ENCODE data around the gene LRRC71. TPM values are rescaled to one million over a fixed set of nuclear protein-coding genes. Genes with fewer than 3 reads are reported as not detected.

Gene LRRC71
- total and polyA plus RNA-seq, 5 donors from 2014 or later: not detected

GRCh38 chr1:156948708-156949107 is 28.3 kb downstream of the LRRC71 start:
- H3K36me3 ChIP-seq (ENCODE audit: control insufficient read depth, insufficient read depth, low read length): peaks cover 81% of the 10 kb centered on the region
- Mint-ChIP-seq H3K36me3 (peaks cover 68% of the 10 kb centered on the region), H3K27ac (no peak overlapping the region)

GRCh38 chr1:156949127-156949526 is 28.7 kb downstream of the LRRC71 start:
- H3K27ac Mint-ChIP-seq: no peak overlapping the region

More at GRCh38 chr1:156948708-156949107, 28.3 kb downstream of the LRRC71 start:
- ATAC-seq (ENCODE audit: low read depth in 2 of 2) (no peak), DNase-seq (no peak)
- H3K27me3 ChIP-seq (ENCODE audit: control insufficient read depth, insufficient read depth, low read length): no peaks in the 10 kb centered on the region
- H3K9me3 Mint-ChIP-seq: no peaks in the 10 kb centered on the region
- peaks cover 0 to 5% (median 0%) of the 10 kb centered on the region in 4 donors for H3K4me1 Mint-ChIP-seq
- H3K27me3 Mint-ChIP-seq: no peaks in the 10 kb centered on the region
- no peak overlapping the region for H3K4me3 ChIP-seq (ENCODE audit: low read depth, low read length)
- H3K4me1 ChIP-seq (ENCODE audit: control insufficient read depth, insufficient read depth, low read length, poor library complexity, severe bottlenecking): no peaks in the 10 kb centered on the region
- no peak overlapping the region for H3K4me3 Mint-ChIP-seq
- H3K9me3 ChIP-seq (ENCODE audit: control insufficient read depth in 2 of 2, low read length in 2 of 2): no peaks in the 10 kb centered on the region
- no peak overlapping the region for H3K27ac ChIP-seq (ENCODE audit: insufficient read depth, low read length, poor library complexity, severe bottlenecking)

GRCh38 chr1:156951371-156951770 is 30.9 kb downstream of the LRRC71 start:
- Mint-ChIP-seq H3K36me3 (peaks cover 63% of the 10 kb centered on the region), H3K27me3 (no peaks in the 10 kb centered on the region), H3K27ac (no peak overlapping the region), H3K4me3 (no peak overlapping the region), H3K9me3 (no peaks in the 10 kb centered on the region), H3K4me1 (peaks cover 0 to 6% (median 4%) of the 10 kb centered on the region in 4 donors)
- H3K36me3 ChIP-seq (ENCODE audit: control insufficient read depth, insufficient read depth, low read length): peaks cover 78% of the 10 kb centered on the region
- ATAC-seq (ENCODE audit: low read depth in 2 of 2) (no peak), DNase-seq (no peak)
- no peak overlapping the region for H3K27ac ChIP-seq (ENCODE audit: insufficient read depth, low read length, poor library complexity, severe bottlenecking)
- no peaks in the 10 kb centered on the region for H3K9me3 ChIP-seq (ENCODE audit: control insufficient read depth in 2 of 2, low read length in 2 of 2)
- no peak overlapping the region for H3K4me3 ChIP-seq (ENCODE audit: low read depth, low read length)
- H3K4me1 ChIP-seq (ENCODE audit: control insufficient read depth, insufficient read depth, low read length, poor library complexity, severe bottlenecking): no peaks in the 10 kb centered on the region
- no peaks in the 10 kb centered on the region for H3K27me3 ChIP-seq (ENCODE audit: control insufficient read depth, insufficient read depth, low read length)

More at GRCh38 chr1:156949127-156949526, 28.7 kb downstream of the LRRC71 start:
- ATAC-seq (ENCODE audit: low read depth in 2 of 2) (no peak), DNase-seq (no peak)
- H3K4me1 ChIP-seq (ENCODE audit: control insufficient read depth, insufficient read depth, low read length, poor library complexity, severe bottlenecking): no peaks in the 10 kb centered on the region
- Mint-ChIP-seq H3K36me3 (peaks cover 67% of the 10 kb centered on the region), H3K9me3 (no peaks in the 10 kb centered on the region), H3K4me1 (peaks cover 0 to 5% (median 0%) of the 10 kb centered on the region in 4 donors), H3K27me3 (no peaks in the 10 kb centered on the region), H3K4me3 (no peak overlapping the region)
- no peak overlapping the region for H3K4me3 ChIP-seq (ENCODE audit: low read depth, low read length)
- H3K9me3 ChIP-seq (ENCODE audit: control insufficient read depth in 2 of 2, low read length in 2 of 2): no peaks in the 10 kb centered on the region
- H3K36me3 ChIP-seq (ENCODE audit: control insufficient read depth, insufficient read depth, low read length): peaks cover 77% of the 10 kb centered on the region
- H3K27me3 ChIP-seq (ENCODE audit: control insufficient read depth, insufficient read depth, low read length): no peaks in the 10 kb centered on the region
- no peak overlapping the region for H3K27ac ChIP-seq (ENCODE audit: insufficient read depth, low read length, poor library complexity, severe bottlenecking)

- DNase-seq: no peak
- H3K9me3 Mint-ChIP-seq: no peaks in the 10 kb centered on the region
- H3K27ac ChIP-seq (ENCODE audit: insufficient read depth, low read length, poor library complexity, severe bottlenecking): no peak overlapping the region
- H3K27me3 Mint-ChIP-seq: no peaks in the 10 kb centered on the region
- peaks cover 78% of the 10 kb centered on the region for H3K36me3 ChIP-seq (ENCODE audit: control insufficient read depth, insufficient read depth, low read length)
- ATAC-seq (ENCODE audit: low read depth in 2 of 2): no peak
- H3K4me1 ChIP-seq (ENCODE audit: control insufficient read depth, insufficient read depth, low read length, poor library complexity, severe bottlenecking): no peaks in the 10 kb centered on the region
- no peaks in the 10 kb centered on the region for H3K9me3 ChIP-seq (ENCODE audit: control insufficient read depth in 2 of 2, low read length in 2 of 2)
- H3K4me3 Mint-ChIP-seq: no peak overlapping the region
- no peak overlapping the region for H3K27ac Mint-ChIP-seq
- no peaks in the 10 kb centered on the region for H3K27me3 ChIP-seq (ENCODE audit: control insufficient read depth, insufficient read depth, low read length)
- H3K4me3 ChIP-seq (ENCODE audit: low read depth, low read length): no peak overlapping the region
- H3K4me1 Mint-ChIP-seq: peaks cover 0 to 12% (median 9%) of the 10 kb centered on the region in 4 donors
- H3K36me3 Mint-ChIP-seq: peaks cover 73% of the 10 kb centered on the region
Observed at GRCh38 chr1:156953571-156953970, 33.1 kb downstream of the LRRC71 start.

GRCh38 chr1:156956333-156956732 is 35.9 kb downstream of the LRRC71 start:
- no peak overlapping the region for H3K4me3 ChIP-seq (ENCODE audit: low read depth, low read length)
- no peak overlapping the region for H3K4me3 Mint-ChIP-seq
- no peaks in the 10 kb centered on the region for H3K9me3 ChIP-seq (ENCODE audit: control insufficient read depth in 2 of 2, low read length in 2 of 2)
- no peak overlapping the region for H3K27ac ChIP-seq (ENCODE audit: insufficient read depth, low read length, poor library complexity, severe bottlenecking)
- H3K36me3 ChIP-seq (ENCODE audit: control insufficient read depth, insufficient read depth, low read length): peaks cover 66% of the 10 kb centered on the region
- peaks cover 5 to 34% (median 19%) of the 10 kb centered on the region in 4 donors for H3K4me1 Mint-ChIP-seq
- peaks cover 74% of the 10 kb centered on the region for H3K36me3 Mint-ChIP-seq
- H3K9me3 Mint-ChIP-seq: no peaks in the 10 kb centered on the region
- DNase-seq (no peak), ATAC-seq (ENCODE audit: low read depth in 2 of 2) (no peak)
- H3K4me1 ChIP-seq (ENCODE audit: control insufficient read depth, insufficient read depth, low read length, poor library complexity, severe bottlenecking): peaks cover under 1% of the 10 kb centered on the region
- H3K27me3 Mint-ChIP-seq: no peaks in the 10 kb centered on the region
- no peaks in the 10 kb centered on the region for H3K27me3 ChIP-seq (ENCODE audit: control insufficient read depth, insufficient read depth, low read length)
- H3K27ac Mint-ChIP-seq: no peak overlapping the region

GRCh38 chr1:156957634-156958033 is 37.2 kb downstream of the LRRC71 start:
- Mint-ChIP-seq H3K27me3 (no peaks in the 10 kb centered on the region), H3K4me3 (no peak overlapping the region), H3K27ac (peak overlapping the region in 1 of 3 donors; percentile 55), H3K4me1 (peaks cover 5 to 46% (median 26%) of the 10 kb centered on the region in 4 donors), H3K36me3 (peaks cover 73% of the 10 kb centered on the region), H3K9me3 (peaks cover 0 to 2% (median 0%) of the 10 kb centered on the region in 7 donors)
- Histone ChIP-seq H3K27ac (ENCODE audit: insufficient read depth, low read length, poor library complexity, severe bottlenecking) (no peak overlapping the region), H3K36me3 (ENCODE audit: control insufficient read depth, insufficient read depth, low read length) (peaks cover 57% of the 10 kb centered on the region), H3K4me1 (ENCODE audit: control insufficient read depth, insufficient read depth, low read length, poor library complexity, severe bottlenecking) (peaks cover 14% of the 10 kb centered on the region), H3K4me3 (ENCODE audit: low read depth, low read length) (no peak overlapping the region), H3K9me3 (ENCODE audit: control insufficient read depth in 2 of 2, low read length in 2 of 2) (peaks cover 0 to 4% of the 10 kb centered on the region in 2 experiments), H3K27me3 (ENCODE audit: control insufficient read depth, insufficient read depth, low read length) (no peaks in the 10 kb centered on the region)
- DNase-seq (no peak), ATAC-seq (ENCODE audit: low read depth in 2 of 2) (no peak)

- no peak for ATAC-seq (ENCODE audit: low read depth in 2 of 2)
- no peak overlapping the region for H3K27ac ChIP-seq (ENCODE audit: insufficient read depth, low read length, poor library complexity, severe bottlenecking)
- peaks cover 52% of the 10 kb centered on the region for H3K36me3 ChIP-seq (ENCODE audit: control insufficient read depth, insufficient read depth, low read length)
- Mint-ChIP-seq H3K4me1 (peaks cover 5 to 51% (median 29%) of the 10 kb centered on the region in 4 donors), H3K36me3 (peaks cover 69% of the 10 kb centered on the region), H3K27ac (peak overlapping the region; percentile 16 to 96 (median 67)), H3K27me3 (no peaks in the 10 kb centered on the region), H3K9me3 (peaks cover 0 to 2% (median 0%) of the 10 kb centered on the region in 7 donors), H3K4me3 (no peak overlapping the region)
- peaks cover 19% of the 10 kb centered on the region for H3K4me1 ChIP-seq (ENCODE audit: control insufficient read depth, insufficient read depth, low read length, poor library complexity, severe bottlenecking)
- no peaks in the 10 kb centered on the region for H3K27me3 ChIP-seq (ENCODE audit: control insufficient read depth, insufficient read depth, low read length)
- H3K9me3 ChIP-seq (ENCODE audit: control insufficient read depth in 2 of 2, low read length in 2 of 2): peaks cover 0 to 4% of the 10 kb centered on the region in 2 experiments
- H3K4me3 ChIP-seq (ENCODE audit: low read depth, low read length): no peak overlapping the region
- no peak for DNase-seq
Observed at GRCh38 chr1:156958247-156958714, 37.8 kb downstream of the LRRC71 start.

- peaks cover 0 to 4% of the 10 kb centered on the region in 2 experiments for H3K9me3 ChIP-seq (ENCODE audit: control insufficient read depth in 2 of 2, low read length in 2 of 2)
- peaks cover 0 to 3% (median 0%) of the 10 kb centered on the region in 7 donors for H3K9me3 Mint-ChIP-seq
- no peak overlapping the region for H3K4me3 ChIP-seq (ENCODE audit: low read depth, low read length)
- peaks cover 65% of the 10 kb centered on the region for H3K36me3 Mint-ChIP-seq
- H3K27me3 ChIP-seq (ENCODE audit: control insufficient read depth, insufficient read depth, low read length): no peaks in the 10 kb centered on the region
- DNase-seq (no peak), ATAC-seq (ENCODE audit: low read depth in 2 of 2) (no peak)
- no peaks in the 10 kb centered on the region for H3K27me3 Mint-ChIP-seq
- peak overlapping the region in 2 of 3 donors; percentile 16 to 45 for H3K27ac Mint-ChIP-seq
- peaks cover 30% of the 10 kb centered on the region for H3K4me1 ChIP-seq (ENCODE audit: control insufficient read depth, insufficient read depth, low read length, poor library complexity, severe bottlenecking)
- H3K4me1 Mint-ChIP-seq: peaks cover 13 to 62% (median 39%) of the 10 kb centered on the region in 4 donors
- peaks cover 52% of the 10 kb centered on the region for H3K36me3 ChIP-seq (ENCODE audit: control insufficient read depth, insufficient read depth, low read length)
- no peak overlapping the region for H3K27ac ChIP-seq (ENCODE audit: insufficient read depth, low read length, poor library complexity, severe bottlenecking)
- H3K4me3 Mint-ChIP-seq: no peak overlapping the region
Observed at GRCh38 chr1:156959414-156959813, 39.0 kb downstream of the LRRC71 start.

Measured in CD4-positive, CD25-positive, alpha-beta regulatory T cell (primary cell).